Panc1 (cell line): ENCODE measurements around the gene DNAAF6.

Experiments used
- CTCF ChIP-seq: fragments of 450-650 bp; IDR thresholded peaks from 2 replicates; pipeline ENCODE4 v1.5.1; 2017; ENCODE audit warnings: mild to moderate bottlenecking
- POLR2AphosphoS5 ChIP-seq: IDR thresholded peaks from 2 replicates; pipeline ENCODE4 v1.6.1; 2012; ENCODE audit warnings: mild to moderate bottlenecking, low read depth, low read length, moderate library complexity
- REST ChIP-seq, 2 experiments: IDR thresholded peaks; 2 replicates each; pipeline ENCODE4 v1.6.1; 2011 to 2012; ENCODE audit warnings: low read depth in 2 of 2, control low read depth in 1 of 2, low read length in 1 of 2, mild to moderate bottlenecking in 1 of 2, moderate library complexity in 1 of 2; ENCODE audit not compliant: insufficient read depth in 1 of 2
- TCF7L2 ChIP-seq: IDR thresholded peaks from 2 replicates; pipeline ENCODE4 v1.6.1; 2011; ENCODE audit warnings: mild to moderate bottlenecking, low read depth, low read length, inconsistent platforms

GRCh38 chrX:107204068-107204605, 2.3 kb upstream of the DNAAF6 start:
- TF ChIP-seq CTCF (no peak), POLR2AphosphoS5 (no peak), REST (IDR thresholded peaks at IDR 0.05; ENCODE audit: insufficient read depth in 1 of 2, low read depth in 2 of 2, low read length in 1 of 2) (no peak), TCF7L2 (no peak)
